DMS 273 (cell line): Measurements from ENCODE around the gene CES4A.
"Not testable (repeated sequence)": the region's sequence is repeated elsewhere in the genome, so short reads cannot be mapped to it uniquely, and the experiment has no call there.

Experiments
- DNase-seq: peaks from one replicate; lab custom pipeline; 2025; ENCODE audit not compliant: unreplicated experiment; lab: John Stamatoyannopoulos, UW

Gene CES4A

DNA sequence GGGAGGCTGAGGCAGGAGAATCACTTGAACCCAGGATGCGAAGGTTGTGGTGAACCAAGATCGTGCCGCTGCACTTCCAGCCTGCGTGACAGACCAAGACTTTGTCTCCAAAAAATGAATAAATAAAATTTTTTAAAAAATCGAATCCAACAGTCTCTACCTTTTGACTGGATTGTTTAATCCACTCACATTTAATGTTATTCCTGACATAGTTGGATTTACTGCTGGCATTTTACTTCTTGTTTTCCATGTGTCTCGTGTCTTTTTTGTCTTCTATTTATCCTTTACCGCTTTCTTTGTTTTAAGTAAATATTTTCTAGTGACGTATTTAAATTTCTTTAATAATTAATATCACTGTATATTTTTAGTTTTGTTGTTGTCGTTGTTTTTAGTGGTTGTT lies 5.4 kb upstream of the CES4A start:
- no peak for DNase-seq

DNA sequence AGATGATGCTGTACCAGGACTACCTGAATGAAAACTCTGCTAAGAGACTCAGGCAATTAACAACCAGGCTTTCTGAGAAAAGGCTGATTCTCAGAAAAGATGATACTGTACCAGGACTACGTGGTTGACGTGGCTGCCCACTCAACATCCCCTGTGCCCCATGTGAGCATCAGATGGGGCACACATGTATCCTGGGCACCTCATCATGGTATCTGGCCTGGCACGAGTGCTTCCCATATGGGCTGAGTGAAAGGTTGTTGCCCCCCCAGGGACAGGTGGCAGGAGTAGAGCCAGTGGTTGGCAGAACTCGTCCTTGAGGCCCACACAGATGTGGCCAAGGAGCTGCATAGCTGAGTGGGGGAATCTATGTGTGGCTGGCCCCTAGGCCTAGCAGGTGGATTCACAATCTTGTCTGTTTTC lies 3.5 kb upstream of the CES4A start:
- DNase-seq = no peak

DNA sequence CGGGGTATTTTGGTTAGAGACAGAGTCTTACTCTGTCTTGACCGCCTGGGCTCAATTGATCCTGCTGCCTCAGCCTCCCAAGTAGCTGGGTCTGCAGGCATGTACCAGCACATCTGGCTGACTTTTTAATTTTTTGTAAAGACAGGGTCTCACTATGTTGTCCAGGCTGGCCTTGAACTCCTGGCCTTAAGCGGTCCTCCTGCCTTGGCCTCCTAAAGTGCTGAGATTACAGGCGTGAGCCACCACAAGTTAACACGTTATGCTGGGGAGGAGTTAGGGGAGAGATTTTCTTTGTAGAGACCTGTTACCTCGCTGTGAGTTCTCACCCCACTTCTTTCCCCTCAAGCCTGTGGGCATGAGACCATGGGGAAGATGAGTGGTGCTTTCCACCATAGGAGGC lies 1.8 kb upstream of the CES4A start:
- DNase-seq = no peak

DNA sequence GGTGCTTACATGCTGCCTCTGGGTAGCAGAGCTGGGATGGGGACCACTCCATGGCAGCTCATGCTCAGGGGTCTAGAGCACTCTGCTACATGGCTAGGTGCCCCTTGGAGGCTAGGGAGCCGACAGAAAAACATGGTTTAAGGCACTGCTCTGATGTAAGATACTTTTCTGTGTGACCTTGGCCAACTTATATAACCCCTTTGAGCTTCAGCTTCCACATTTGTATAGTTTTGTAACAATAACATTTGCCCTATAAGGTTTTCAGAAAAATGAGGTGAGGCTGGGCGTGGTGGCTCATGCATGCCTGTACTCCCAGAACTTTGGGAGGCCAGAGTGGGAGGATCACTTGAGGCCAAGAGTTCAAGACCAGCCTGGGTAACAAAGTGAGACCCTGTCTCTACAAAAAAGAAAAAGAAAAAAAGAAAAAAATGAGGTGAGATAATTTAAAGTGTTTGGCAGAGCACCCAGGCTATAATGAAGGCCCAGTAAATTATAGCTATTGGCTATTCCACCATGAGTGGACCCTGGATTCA lies 3.2 kb downstream of the CES4A start:
- no peak for DNase-seq

DNA sequence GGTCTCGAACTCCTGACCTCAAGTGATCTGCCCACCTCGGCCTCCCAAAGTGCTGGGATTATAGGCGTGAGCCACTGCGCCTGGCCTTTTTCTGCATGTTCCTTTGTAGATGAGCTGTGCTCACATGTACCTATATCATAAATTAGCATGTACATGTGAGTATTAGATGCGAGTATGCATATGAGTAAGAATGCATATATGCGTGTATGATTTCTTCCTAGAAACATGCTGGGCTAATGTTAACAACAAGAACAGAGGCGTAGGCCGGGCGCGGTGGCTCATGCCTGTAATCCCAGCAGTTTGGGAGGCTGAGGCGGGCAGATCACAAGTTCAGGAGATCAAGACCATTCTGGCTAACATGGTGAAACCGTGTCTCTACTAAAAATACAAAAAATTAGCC lies 5.2 kb downstream of the CES4A start:
- not testable (repeated sequence) for DNase-seq

DNA sequence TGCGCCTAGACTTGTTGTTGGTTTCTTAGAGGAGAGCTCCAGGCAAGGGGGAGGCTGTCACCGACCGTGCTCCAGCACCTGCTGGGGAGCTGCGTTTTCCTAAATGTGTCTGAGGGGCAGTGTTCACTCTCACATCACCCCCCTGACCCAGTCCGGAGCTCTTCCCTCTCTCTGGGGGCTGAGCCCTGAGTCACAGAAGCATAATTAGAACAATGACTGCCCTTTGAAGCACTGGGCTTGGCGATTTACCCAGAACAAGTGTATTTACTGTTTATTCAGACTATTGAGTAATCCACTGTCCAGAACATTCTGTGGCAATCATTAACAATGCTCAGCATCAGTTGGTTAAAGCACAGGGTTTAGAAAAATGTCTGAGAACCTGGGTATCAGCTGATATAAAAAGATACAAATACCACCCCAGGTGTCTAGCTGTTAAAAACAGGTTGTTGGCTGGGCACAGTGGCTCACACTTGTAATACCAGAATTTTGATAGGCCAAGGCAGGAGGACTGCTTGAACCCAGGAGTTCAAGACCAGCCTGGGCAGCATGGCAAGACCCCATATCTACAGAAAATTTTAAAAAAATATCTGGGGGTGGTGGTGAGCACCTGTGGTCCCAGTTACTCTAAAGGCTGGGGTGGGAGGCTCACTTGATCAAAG lies 8.1 kb downstream of the CES4A start:
- DNase-seq = no peak

DNA sequence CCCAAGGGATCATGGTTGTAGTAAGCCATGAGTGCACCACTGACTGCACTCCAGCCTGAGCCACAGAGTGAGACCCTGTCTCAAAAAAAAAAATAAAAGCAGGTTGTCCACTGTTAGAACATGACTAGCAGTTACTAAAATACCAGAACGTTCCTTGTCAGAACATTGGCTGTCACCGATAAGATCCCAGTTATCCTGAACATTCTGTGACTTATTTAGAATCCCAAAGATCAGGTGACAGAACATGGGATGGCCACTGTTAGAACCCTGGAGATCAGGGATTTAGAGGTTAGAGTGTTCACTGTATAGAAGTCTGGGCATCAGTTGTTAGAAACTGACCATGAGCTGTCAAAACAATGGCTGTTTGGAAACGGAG lies 8.6 kb downstream of the CES4A start:
- DNase-seq = no peak

DNA sequence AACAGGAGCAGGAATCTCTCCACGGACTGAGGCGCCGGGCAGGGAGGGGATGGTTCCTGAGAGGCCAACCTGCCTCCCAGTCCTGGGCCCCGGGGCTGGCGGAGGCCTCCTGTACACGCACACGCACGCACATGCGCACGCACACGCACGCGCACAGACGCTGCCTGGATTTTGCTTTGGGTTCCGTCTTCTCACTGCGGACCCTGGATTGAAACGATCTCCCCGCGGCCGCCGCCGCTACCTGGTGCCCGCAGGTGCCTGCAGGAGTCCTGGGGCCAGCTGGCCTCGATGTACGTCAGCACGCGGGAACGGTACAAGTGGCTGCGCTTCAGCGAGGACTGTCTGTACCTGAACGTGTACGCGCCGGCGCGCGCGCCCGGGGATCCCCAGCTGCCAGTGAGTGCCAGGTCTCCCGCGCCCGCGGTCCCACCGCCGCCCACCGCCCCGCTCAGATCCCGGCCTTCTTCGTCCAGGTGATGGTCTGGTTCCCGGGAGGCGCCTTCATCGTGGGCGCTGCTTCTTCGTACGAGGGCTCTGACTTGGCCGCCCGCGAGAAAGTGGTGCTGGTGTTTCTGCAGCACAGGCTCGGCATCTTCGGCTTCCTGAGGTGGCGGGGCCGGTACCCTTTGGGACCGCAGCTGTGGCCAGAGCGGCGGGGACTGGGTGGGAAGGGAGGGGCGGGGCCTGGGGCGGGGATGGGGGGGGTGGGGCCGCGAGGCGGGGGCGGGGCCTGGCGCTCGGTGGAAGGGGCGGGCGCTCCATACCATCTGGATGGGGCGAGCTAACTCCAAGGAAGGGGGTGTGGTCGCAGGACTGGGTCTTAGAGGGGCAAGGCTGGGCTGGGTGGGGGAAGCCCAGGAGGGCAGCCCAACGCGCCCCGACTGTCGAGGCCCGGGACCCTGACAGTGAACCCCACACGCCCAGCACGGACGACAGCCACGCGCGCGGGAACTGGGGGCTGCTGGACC lies 12.3 kb downstream of the CES4A start:
- DNase-seq = peak; percentile 76

DNA sequence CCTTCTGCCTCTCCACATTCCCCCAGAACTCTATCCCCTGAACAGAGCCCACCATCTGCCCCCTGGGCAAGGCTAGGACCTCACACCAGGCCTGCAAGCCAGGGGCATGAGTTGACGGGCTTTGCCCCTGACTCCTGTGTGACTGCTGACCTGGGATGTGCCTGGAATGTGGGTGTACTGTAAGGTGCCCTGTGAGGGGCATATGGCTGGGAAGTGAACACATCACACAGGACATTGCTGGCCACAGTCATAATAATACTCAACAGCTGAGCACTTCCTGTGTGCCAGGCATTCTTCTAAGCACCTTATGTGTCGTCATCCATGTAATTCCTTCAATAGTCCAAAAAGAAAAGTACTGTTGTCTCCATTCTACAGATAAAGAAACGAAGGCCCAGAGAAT lies 13.3 kb downstream of the CES4A start:
- no peak for DNase-seq

DNA sequence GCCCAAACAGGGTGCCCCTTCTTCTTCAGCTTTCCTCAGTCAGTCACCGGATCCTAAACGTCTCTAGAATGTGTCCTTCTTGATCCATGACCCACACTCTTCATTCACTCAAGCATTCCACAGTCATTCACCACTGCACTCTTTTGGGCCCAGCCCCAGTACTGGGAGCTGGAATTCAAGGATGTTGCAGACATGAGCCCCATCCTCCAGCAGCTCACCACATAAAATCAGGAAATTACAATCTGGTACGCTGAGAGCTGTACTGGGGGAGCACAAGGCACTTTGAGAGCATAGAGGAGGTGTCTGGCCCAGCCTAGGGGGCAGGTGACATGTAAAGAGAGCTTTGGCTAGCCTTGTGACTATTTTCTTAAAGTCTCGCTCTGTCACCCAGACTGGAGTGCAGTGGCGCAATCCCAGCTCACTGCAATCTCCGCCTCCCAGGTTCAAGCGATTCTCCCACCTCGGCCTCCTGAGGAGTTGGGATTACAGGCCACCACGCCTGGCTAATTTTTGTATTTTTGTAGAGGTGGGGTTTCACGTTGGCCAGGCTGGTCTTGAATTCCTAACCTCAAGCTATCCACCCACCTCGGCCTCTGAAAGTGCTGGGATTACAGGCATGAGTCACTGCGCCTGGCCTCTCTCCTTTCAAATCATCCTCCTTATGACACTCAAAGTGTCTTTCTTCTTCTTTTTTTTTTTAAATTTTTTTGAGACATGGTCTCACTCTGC lies 18.7 kb downstream of the CES4A start:
- no peak for DNase-seq

DNA sequence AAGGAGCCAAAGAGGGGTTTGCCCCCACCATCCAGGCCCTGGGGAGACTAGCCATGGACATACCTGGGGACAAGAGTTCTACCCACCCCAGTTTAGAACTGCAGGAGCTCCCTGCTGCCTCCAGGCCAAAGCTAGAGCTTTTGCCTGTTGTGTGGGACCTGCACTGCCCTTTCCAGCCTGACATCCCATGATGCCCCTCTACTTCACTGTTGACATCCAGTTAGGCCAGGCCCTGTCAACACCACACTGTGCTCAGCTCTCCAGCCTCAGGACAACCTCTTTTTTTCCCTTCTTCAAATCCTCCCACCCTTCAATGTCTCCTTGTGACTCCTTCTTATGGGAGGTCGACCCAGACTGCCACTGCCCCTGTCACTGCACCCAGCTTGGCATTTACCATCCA lies 20.8 kb downstream of the CES4A start:
- no peak for DNase-seq

DNA sequence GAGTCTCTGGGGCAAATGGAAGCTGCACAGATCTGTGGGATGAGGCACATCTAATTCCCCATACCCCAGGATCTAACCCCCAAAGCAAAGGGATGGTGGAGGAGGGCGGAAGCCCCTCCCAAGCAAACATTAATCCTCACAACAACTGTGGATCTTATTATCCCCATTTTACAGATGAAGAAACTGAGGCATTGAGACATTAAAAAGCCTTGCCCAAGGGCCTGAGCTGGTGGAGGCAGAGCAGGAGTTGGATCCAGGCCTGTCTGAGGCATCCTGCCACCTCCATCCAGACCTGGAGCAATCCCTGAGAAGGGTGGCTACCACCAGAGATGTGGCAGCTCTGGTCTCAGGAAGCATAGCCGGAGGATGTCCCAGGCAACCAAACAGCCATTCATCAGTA lies 22.9 kb downstream of the CES4A start:
- no peak for DNase-seq

DNA sequence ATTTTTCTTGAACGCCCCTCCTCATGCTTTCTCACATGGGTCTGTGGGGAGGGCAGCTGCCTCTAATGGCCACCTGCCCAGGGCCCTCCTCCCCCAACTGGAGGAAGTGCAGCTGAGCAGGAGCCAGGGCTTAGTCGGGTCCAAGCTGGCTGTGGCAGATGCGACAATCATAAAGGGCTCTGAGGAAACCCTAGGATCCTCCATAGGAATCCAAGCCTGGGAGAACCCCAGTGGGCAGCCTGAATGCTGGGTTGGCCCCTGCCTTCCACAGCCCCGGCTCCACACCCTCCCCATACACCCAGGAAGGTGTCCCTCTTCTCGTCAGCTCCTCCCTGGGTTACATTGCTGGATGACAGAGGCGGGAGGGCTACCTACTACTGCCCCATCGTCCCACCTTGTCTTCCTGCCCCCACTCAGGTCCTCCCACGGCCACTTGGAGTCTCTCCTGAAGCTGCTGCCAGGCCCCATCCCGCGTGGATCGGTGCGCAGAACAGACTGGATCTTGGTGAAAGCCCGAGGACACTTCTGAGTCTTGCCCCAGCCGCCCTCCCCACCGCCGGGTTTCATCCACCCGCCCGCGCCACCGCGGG lies 24.9 kb downstream of the CES4A start:
- peak; percentile 72 for DNase-seq

DNA sequence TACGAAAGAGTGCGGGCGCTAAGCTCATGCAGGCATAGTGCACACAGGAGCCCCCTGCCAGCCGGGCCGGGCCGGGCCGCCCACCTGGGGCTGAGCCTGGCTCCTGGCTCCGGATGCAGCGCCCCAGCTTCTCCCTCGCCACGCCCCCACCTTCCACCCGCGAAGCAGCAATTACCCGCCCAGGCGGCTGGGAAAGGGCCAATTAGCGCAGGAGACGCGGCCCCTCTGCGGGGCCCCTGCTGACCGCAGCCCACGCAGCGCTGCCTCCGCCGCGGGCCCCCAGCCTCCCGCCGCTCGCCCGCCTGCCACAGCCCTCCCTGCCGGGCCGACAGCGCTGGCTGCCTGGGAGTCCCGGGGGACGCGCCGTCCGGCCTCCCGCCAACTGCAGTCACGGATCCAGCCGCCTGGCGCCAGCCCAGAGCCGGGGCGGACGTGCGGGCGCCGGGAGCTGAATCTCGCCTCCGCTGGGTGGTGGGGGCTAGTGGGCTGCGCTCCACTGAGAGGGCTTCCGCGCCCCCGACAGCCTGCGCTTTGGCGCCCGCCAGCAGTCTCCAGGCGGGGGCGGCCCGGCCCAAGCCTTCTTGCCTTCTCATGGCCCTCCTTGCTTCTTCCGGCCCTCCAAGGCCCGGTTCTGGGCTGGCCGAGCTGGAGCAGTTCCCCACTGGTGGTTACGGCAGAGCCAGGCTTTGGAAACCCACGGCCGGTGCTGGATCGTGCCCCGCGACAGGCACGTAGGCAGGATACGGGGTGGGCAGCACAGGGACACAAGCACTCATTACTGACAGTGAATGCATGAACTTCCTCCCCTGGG lies 25.6 kb downstream of the CES4A start:
- DNase-seq = peak; percentile 91

DNA sequence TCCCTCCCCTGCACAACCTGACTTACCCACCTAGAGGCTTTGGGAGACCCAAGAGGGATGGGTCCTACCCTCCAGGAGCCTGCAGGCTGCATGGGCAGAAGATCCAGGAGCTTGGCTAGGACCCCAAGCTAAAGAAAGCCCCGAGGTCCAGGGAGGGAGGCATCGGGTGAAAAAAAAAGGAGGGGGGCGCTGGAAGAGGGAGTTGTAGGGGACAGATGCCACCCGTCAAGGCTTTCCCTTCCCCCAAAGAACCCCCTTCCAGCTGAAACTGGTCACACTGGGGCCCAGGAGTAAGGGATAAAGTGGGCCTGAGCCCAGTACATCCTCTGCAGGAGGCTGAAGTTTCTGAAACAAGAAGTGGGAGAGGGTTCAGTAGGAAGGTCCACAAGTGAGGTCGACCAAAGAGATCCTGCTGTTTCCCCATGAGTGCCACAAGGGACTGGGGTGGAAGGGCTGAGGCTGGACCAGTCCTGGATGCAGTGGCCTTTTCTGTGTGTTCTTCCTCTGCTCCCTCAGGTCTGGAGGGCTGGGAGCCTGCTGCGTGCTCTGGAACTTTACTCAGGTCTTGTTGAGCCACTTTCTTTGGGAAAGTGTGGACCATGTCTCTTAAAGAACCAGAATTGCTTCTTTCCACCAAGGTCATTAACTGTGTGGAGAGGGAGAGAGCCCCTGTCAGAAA lies 26.4 kb downstream of the CES4A start:
- peak; percentile 42 for DNase-seq

DNA sequence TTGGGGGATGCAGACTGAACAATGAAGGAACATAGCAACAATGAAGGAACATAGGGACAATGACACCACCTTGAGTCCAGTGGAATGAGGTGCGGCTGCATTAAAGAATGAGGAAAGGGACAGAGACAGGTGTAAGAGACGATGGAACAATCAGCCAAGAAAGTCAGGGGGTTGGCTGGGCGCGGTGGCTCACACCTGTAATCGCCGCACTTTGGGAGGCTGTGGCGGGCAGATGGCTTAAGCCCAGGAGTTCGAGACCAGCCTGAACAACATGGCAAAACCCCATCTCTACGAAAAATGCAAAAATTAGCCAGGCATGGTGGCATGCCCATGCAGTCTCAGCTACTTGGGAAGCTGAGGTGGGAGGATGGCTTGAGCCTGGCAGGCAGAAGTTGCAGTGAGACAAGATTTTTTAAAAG lies 26.9 kb downstream of the CES4A start:
- no peak for DNase-seq

DNA sequence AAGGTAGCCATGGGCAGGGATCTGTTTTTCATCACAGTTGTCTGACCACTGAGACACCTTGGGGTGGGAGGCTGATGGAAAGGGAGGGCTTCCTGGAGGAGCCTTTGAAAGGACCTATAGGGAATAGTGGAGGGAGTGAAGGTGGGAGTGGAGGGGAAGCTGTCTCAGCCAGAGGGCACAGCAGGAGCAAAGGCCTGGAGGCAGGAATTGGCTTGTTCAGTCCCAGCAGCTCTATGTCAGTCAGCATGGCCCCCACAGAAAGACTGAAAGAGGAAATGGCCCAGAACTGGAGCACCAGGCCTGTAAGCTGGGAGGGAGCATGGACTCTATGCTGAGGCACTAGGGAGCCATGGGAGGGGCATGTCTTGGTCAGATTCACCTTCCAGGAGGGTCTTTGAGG lies 27.8 kb downstream of the CES4A start:
- no peak for DNase-seq

DNA sequence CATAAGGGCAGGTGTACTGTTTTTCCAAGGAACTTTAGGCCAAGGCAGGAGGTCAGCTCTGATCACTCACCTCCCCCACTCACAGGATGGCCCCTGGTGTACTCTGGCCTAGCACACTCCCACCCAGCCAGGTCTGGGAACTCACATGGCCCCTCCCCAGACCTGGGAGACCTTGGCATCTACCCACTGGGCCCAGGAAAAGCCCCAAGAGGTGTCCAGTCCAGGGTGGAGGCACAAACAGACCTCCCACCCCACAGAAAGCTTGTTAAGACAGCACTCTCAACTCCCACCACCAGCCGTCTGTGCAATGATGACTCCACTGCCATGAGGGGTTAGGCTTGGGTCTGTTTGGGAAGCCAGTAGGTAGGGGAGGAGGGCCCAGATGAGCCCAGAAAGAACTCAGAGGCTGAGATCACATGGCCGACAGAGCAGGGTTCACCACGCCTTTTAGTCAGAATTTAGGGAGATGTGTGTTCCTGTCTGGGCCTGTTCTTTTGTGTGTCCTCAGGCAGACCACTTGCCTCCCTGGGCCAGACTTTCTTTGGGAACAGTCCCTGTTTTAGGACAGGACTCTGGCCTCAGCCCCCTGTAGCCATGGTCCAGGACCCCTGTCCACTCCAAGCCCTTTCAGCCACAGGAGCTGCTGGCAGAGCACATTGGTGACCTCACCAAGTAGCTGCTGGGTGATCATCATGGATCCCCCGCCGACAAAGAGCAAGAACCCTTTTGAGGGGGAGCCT lies 28.5 kb downstream of the CES4A start:
- no peak for DNase-seq

DNA sequence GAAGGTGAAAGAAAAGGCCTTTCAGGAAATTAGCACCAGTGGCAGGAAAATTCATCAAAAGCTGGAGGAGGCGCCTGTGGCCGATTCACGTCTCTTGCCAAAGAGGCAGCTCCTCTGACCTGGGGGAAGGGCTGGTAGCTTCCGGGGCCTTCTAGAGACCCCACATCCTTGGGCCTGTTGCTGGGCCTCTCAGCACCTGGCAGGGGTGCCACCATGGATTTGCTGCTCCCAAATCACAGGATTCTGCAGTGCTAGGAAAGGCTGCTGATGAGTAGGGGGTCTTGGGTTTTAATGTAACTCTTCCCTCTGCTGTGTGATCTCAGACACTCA lies 29.0 kb downstream of the CES4A start:
- DNase-seq = no peak
